ACC112 (cell line): ENCODE data around the gene RASSF4.
"Not testable (repeated sequence)": the region's sequence is repeated elsewhere in the genome, so short reads cannot be mapped to it uniquely, and the experiment has no call there.

Experiments used
- H2AFZ ChIP-seq: fragments of 200-600 bp; sonication (generic); one replicate; pipeline ENCODE4 v1.6.0; 2017; ENCODE audit warnings: antibody characterized with exemption, low read length; ENCODE audit not compliant: unreplicated experiment
- H3K27ac ChIP-seq: fragments of 200-600 bp; sonication (generic); 2 replicates; pipeline ENCODE4 v1.5.1; 2014; ENCODE audit warnings: low read depth, mild to moderate bottlenecking, antibody characterized with exemption, low read length, moderate library complexity
- H3K27me3 ChIP-seq: fragments of 200-600 bp; sonication (generic); 2 replicates; pipeline ENCODE4 v1.6.1; 2014; ENCODE audit warnings: mild to moderate bottlenecking, antibody characterized with exemption, low read length, moderate library complexity, mixed read lengths; ENCODE audit not compliant: insufficient read depth
- H3K36me3 ChIP-seq: fragments of 200-600 bp; sonication (generic); 2 replicates; pipeline ENCODE4 v1.6.1; 2016; ENCODE audit warnings: mild to moderate bottlenecking, antibody characterized with exemption, low read length, moderate library complexity, mixed read lengths; ENCODE audit not compliant: insufficient read depth
- H3K4me1 ChIP-seq: fragments of 200-600 bp; sonication (generic); one replicate; pipeline ENCODE4 v1.6.1; 2016; ENCODE audit warnings: low read length, mixed read lengths; ENCODE audit not compliant: insufficient read depth, unreplicated experiment, control insufficient read depth
- H3K4me3 ChIP-seq: fragments of 200-600 bp; sonication (generic); 2 replicates; pipeline ENCODE4 v1.5.1; 2014; ENCODE audit warnings: mild to moderate bottlenecking, low read depth, low read length
- H3K79me2 ChIP-seq: fragments of 200-600 bp; sonication (generic); one replicate; pipeline ENCODE4 v1.6.0; 2016; ENCODE audit warnings: low read length; ENCODE audit not compliant: control insufficient read depth, unreplicated experiment, insufficient read depth

The RASSF4 gene

GRCh38 chr10:45000752-45001380 is 41.3 kb downstream of the RASSF4 start, which contains the start of gene ZNF22:
Gene ZNF22, plus strand, starts transcription at chr10:45000923. Its CDS starts 2,446 bp downstream, at chr10:45003369.
- H3K27me3 ChIP-seq = no peaks in the 10 kb centered on the region
- H3K36me3 ChIP-seq = peaks cover 22% of the 10 kb centered on the region
- peak within 1 kb of the TSS; percentile 41 for H2AFZ ChIP-seq
- H3K27ac ChIP-seq = peak within 1 kb of the TSS; percentile 90
- H3K4me1 ChIP-seq = peaks cover 38% of the 10 kb centered on the region
- H3K4me3 ChIP-seq = peak within 1 kb of the TSS; percentile 84
- H3K79me2 ChIP-seq = peaks cover 32% of the 10 kb centered on the region

GRCh38 chr10:45001381-45002148 is 42.0 kb downstream of the RASSF4 start:
- peak overlapping the region; percentile 90 for H3K27ac ChIP-seq
- H3K4me3 ChIP-seq = peak overlapping the region; percentile 84
- H3K36me3 ChIP-seq = peaks cover 22% of the 10 kb centered on the region
- H3K27me3 ChIP-seq = no peaks in the 10 kb centered on the region
- peaks cover 32% of the 10 kb centered on the region for H3K79me2 ChIP-seq
- H3K4me1 ChIP-seq = peaks cover 31% of the 10 kb centered on the region
- peak overlapping the region; percentile 41 for H2AFZ ChIP-seq

GRCh38 chr10:45003432-45004000 is 43.9 kb downstream of the RASSF4 start:
- no peak overlapping the region for H3K27ac ChIP-seq
- no peaks in the 10 kb centered on the region for H3K27me3 ChIP-seq
- H2AFZ ChIP-seq = no peak overlapping the region
- H3K79me2 ChIP-seq = peaks cover 32% of the 10 kb centered on the region
- no peak overlapping the region for H3K4me3 ChIP-seq
- H3K36me3 ChIP-seq = peaks cover 22% of the 10 kb centered on the region
- H3K4me1 ChIP-seq = peaks cover 27% of the 10 kb centered on the region

- peaks cover 32% of the 10 kb centered on the region for H3K79me2 ChIP-seq
- H3K27me3 ChIP-seq = no peaks in the 10 kb centered on the region
- H2AFZ ChIP-seq = no peak overlapping the region
- peaks cover 22% of the 10 kb centered on the region for H3K36me3 ChIP-seq
- peaks cover 18% of the 10 kb centered on the region for H3K4me1 ChIP-seq
- H3K27ac ChIP-seq = no peak overlapping the region
- H3K4me3 ChIP-seq = no peak overlapping the region
Observed at GRCh38 chr10:45004661-45005060, 45.1 kb downstream of the RASSF4 start.

- H3K27me3 ChIP-seq = no peaks in the 10 kb centered on the region
- peaks cover 22% of the 10 kb centered on the region for H3K36me3 ChIP-seq
- peaks cover 32% of the 10 kb centered on the region for H3K79me2 ChIP-seq
- H3K4me3 ChIP-seq = no peak overlapping the region
- no peak overlapping the region for H3K27ac ChIP-seq
- peaks cover 14% of the 10 kb centered on the region for H3K4me1 ChIP-seq
- no peak overlapping the region for H2AFZ ChIP-seq
Observed at GRCh38 chr10:45005284-45005683, 45.7 kb downstream of the RASSF4 start.

GRCh38 chr10:45006276-45007030 is 46.9 kb downstream of the RASSF4 start:
- Histone ChIP-seq H3K27me3 (no peaks in the 10 kb centered on the region), H3K4me1 (peaks cover 14% of the 10 kb centered on the region), H2AFZ (no peak overlapping the region), H3K36me3 (peaks cover 22% of the 10 kb centered on the region), H3K79me2 (peaks cover 30% of the 10 kb centered on the region), H3K4me3 (no peak overlapping the region), H3K27ac (no peak overlapping the region)

GRCh38 chr10:45008524-45009161 is 49.0 kb downstream of the RASSF4 start:
- Histone ChIP-seq H3K36me3 (peaks cover 13% of the 10 kb centered on the region), H3K4me1 (peaks cover 6% of the 10 kb centered on the region), H3K79me2 (peaks cover 8% of the 10 kb centered on the region), H3K27ac (no peak overlapping the region), H2AFZ (no peak overlapping the region), H3K4me3 (no peak overlapping the region), H3K27me3 (no peaks in the 10 kb centered on the region)

GRCh38 chr10:45014557-45014956 is 55.0 kb downstream of the RASSF4 start:
- H2AFZ ChIP-seq, H3K36me3 ChIP-seq, H3K4me1 ChIP-seq, H3K27me3 ChIP-seq, H3K27ac ChIP-seq, H3K79me2 ChIP-seq, H3K4me3 ChIP-seq: not testable (repeated sequence)

GRCh38 chr10:45015590-45015989 is 56.0 kb downstream of the RASSF4 start:
- Histone ChIP-seq H3K36me3 (no peaks in the 10 kb centered on the region), H3K27ac (no peak overlapping the region), H3K27me3 (no peaks in the 10 kb centered on the region), H2AFZ (no peak overlapping the region), H3K4me1 (no peaks in the 10 kb centered on the region), H3K4me3 (no peak overlapping the region), H3K79me2 (no peaks in the 10 kb centered on the region)

GRCh38 chr10:45023426-45023825 is 63.8 kb downstream of the RASSF4 start:
- Histone ChIP-seq H3K79me2 (no peaks in the 10 kb centered on the region), H3K36me3 (no peaks in the 10 kb centered on the region), H3K27me3 (no peaks in the 10 kb centered on the region), H2AFZ (no peak overlapping the region), H3K4me1 (no peaks in the 10 kb centered on the region), H3K27ac (no peak overlapping the region), H3K4me3 (no peak overlapping the region)
